ENCODE measurements around the gene RASSF8.

The RASSF8 gene

GRCh38 chr12:26014085-26014484 lies 55.6 kb downstream of the RASSF8 start:
- ATAC-seq, result no peak
- TF ChIP-seq GLIS3 (CRISPR knock-in tag; IDR thresholded peaks at IDR 0.05), result no peak
- no peak for TF ChIP-seq POU6F1 (CRISPR knock-in tag; IDR thresholded peaks at IDR 0.05; ENCODE audit: borderline replicate concordance, low read depth)
- no peak for TF ChIP-seq CSDC2 (CRISPR knock-in tag; IDR thresholded peaks at IDR 0.05)
- no peak for TF ChIP-seq ESRRG (CRISPR knock-in tag; IDR thresholded peaks at IDR 0.05)
- TF ChIP-seq CSRNP3 (CRISPR knock-in tag; IDR thresholded peaks at IDR 0.05), result no peak
- TF ChIP-seq TCF4 (CRISPR knock-in tag; IDR thresholded peaks at IDR 0.05; ENCODE audit: borderline replicate concordance), result no peak
- no peak for TF ChIP-seq ZNF8 (CRISPR knock-in tag; IDR thresholded peaks at IDR 0.05)
- no peak for TF ChIP-seq ZFP3 (CRISPR knock-in tag; IDR thresholded peaks at IDR 0.05)
- no peak for TF ChIP-seq TOX (CRISPR knock-in tag; IDR thresholded peaks at IDR 0.05; ENCODE audit: borderline replicate concordance)
- TF ChIP-seq ISL1 (CRISPR knock-in tag; IDR thresholded peaks at IDR 0.05), result no peak
- TF ChIP-seq BACH2 (CRISPR knock-in tag; IDR thresholded peaks at IDR 0.05; ENCODE audit: borderline replicate concordance), result no peak
- TF ChIP-seq ZNF70 (CRISPR knock-in tag; IDR thresholded peaks at IDR 0.05), result no peak
- no peak for TF ChIP-seq ARNTL (CRISPR knock-in tag; IDR thresholded peaks at IDR 0.05; ENCODE audit: borderline replicate concordance, low read depth)
- TF ChIP-seq ZNF565 (CRISPR knock-in tag; conservative IDR thresholded peaks at IDR 0.05; ENCODE audit: low read depth), result no peak
- TF ChIP-seq SNAI2 (CRISPR knock-in tag; IDR thresholded peaks at IDR 0.05), result no peak
- no peak for TF ChIP-seq ZFP30 (CRISPR knock-in tag; IDR thresholded peaks at IDR 0.05)
- TF ChIP-seq OSR1 (CRISPR knock-in tag; IDR thresholded peaks at IDR 0.05), result no peak
- no peak for TF ChIP-seq CREB5 (CRISPR knock-in tag; IDR thresholded peaks at IDR 0.05; ENCODE audit: low read depth)
- no peak for TF ChIP-seq ZC3H10 (CRISPR knock-in tag; IDR thresholded peaks at IDR 0.05)

GRCh38 chr12:26016516-26016915 lies 58.0 kb downstream of the RASSF8 start:
- no peak for TF ChIP-seq OSR1 (CRISPR knock-in tag; IDR thresholded peaks at IDR 0.05)
- no peak for TF ChIP-seq ESRRG (CRISPR knock-in tag; IDR thresholded peaks at IDR 0.05)
- TF ChIP-seq ARNTL (CRISPR knock-in tag; IDR thresholded peaks at IDR 0.05; ENCODE audit: borderline replicate concordance, low read depth), result no peak
- no peak for TF ChIP-seq ZNF565 (CRISPR knock-in tag; conservative IDR thresholded peaks at IDR 0.05; ENCODE audit: low read depth)
- TF ChIP-seq TCF4 (CRISPR knock-in tag; IDR thresholded peaks at IDR 0.05; ENCODE audit: borderline replicate concordance), result no peak
- no peak for TF ChIP-seq ZNF70 (CRISPR knock-in tag; IDR thresholded peaks at IDR 0.05)
- no peak for TF ChIP-seq CREB5 (CRISPR knock-in tag; IDR thresholded peaks at IDR 0.05; ENCODE audit: low read depth)
- TF ChIP-seq ZFP30 (CRISPR knock-in tag; IDR thresholded peaks at IDR 0.05), result no peak
- TF ChIP-seq ZNF8 (CRISPR knock-in tag; IDR thresholded peaks at IDR 0.05), result no peak
- TF ChIP-seq TSHZ2 (CRISPR knock-in tag; IDR thresholded peaks at IDR 0.05), result no peak
- no peak for TF ChIP-seq GLIS3 (CRISPR knock-in tag; IDR thresholded peaks at IDR 0.05)
- no peak for TF ChIP-seq RARB (CRISPR knock-in tag; IDR thresholded peaks at IDR 0.05)
- no peak for TF ChIP-seq POU6F1 (CRISPR knock-in tag; IDR thresholded peaks at IDR 0.05; ENCODE audit: borderline replicate concordance, low read depth)
- no peak for TF ChIP-seq TOX (CRISPR knock-in tag; IDR thresholded peaks at IDR 0.05; ENCODE audit: borderline replicate concordance)
- TF ChIP-seq CSRNP3 (CRISPR knock-in tag; IDR thresholded peaks at IDR 0.05), result no peak
- TF ChIP-seq PPARA (CRISPR knock-in tag; IDR thresholded peaks at IDR 0.05; ENCODE audit: borderline replicate concordance), result no peak
- ATAC-seq, result no peak

All from SK-N-SH treated with all-trans-retinoic acid at 6 μM for 48 hours (cell line).